Astrocyte (in vitro differentiated cells and primary cell): ENCODE measurements around the gene IRAG1. TPM values are rescaled to one million over a fixed set of nuclear protein-coding genes. Genes with fewer than 3 reads are reported as not detected.

ENCODE experiments used
- DNase-seq: peaks from one replicate; pipeline ENCODE4 v3.0.0-alpha.2; 2010; ENCODE audit warnings: low read depth
- FAIRE-seq: peaks from 2 replicates; lab custom pipeline; 2011; peaks lifted over from hg19 to GRCh38; lab: Jason Lieb, UNC
- H2AFZ ChIP-seq: 2 replicates; pipeline ENCODE4 v1.6.0; 2012; ENCODE audit warnings: low read depth, low read length, inconsistent platforms
- H3K27ac ChIP-seq: 2 replicates; pipeline ENCODE4 v1.5.1; 2011; ENCODE audit warnings: low read depth, low read length, inconsistent platforms
- H3K27me3 ChIP-seq: 2 replicates; pipeline ENCODE4 v1.6.0; 2011; ENCODE audit warnings: low read length, inconsistent platforms; ENCODE audit not compliant: insufficient read depth
- H3K36me3 ChIP-seq: 2 replicates; pipeline ENCODE4 v1.5.1; 2011; ENCODE audit warnings: low read length, inconsistent platforms; ENCODE audit not compliant: insufficient read depth
- H3K4me1 ChIP-seq: 2 replicates; pipeline ENCODE4 v1.5.1; 2011; ENCODE audit warnings: low read length, inconsistent platforms; ENCODE audit not compliant: insufficient read depth
- H3K4me2 ChIP-seq: 2 replicates; pipeline ENCODE4 v1.6.0; 2012; ENCODE audit warnings: low read length, inconsistent platforms
- H3K4me3 ChIP-seq: 2 replicates; pipeline ENCODE4 v1.5.1; 2011; ENCODE audit warnings: low read depth, mild to moderate bottlenecking, low read length, inconsistent platforms; ENCODE audit not compliant: insufficient read depth
- H3K79me2 ChIP-seq: 2 replicates; pipeline ENCODE4 v1.6.0; 2012; ENCODE audit warnings: mild to moderate bottlenecking, low read length, inconsistent platforms; ENCODE audit not compliant: insufficient read depth
- H3K9ac ChIP-seq: 2 replicates; pipeline ENCODE4 v1.6.0; 2012; ENCODE audit warnings: mild to moderate bottlenecking, low read length, inconsistent platforms
- H3K9me3 ChIP-seq: 2 replicates; pipeline ENCODE4 v1.5.1; 2012; ENCODE audit warnings: low read depth, mild to moderate bottlenecking, low read length, inconsistent platforms; ENCODE audit not compliant: insufficient read depth
- H4K20me1 ChIP-seq: 2 replicates; pipeline ENCODE4 v1.6.0; 2012; ENCODE audit warnings: low read length, inconsistent platforms; ENCODE audit not compliant: insufficient read depth
- H3K27ac Mint-ChIP-seq: one replicate; pipeline ENCODE4 v1.8.0; 2021; ENCODE audit warnings: mild to moderate bottlenecking, mixed read lengths; ENCODE audit not compliant: unreplicated experiment
- H3K27me3 Mint-ChIP-seq: one replicate; pipeline ENCODE4 v1.8.0; 2021; ENCODE audit warnings: low read depth, mixed read lengths; ENCODE audit not compliant: unreplicated experiment
- H3K36me3 Mint-ChIP-seq: one replicate; pipeline ENCODE4 v1.8.0; 2021; ENCODE audit warnings: low read depth, mixed read lengths; ENCODE audit not compliant: unreplicated experiment
- H3K4me1 Mint-ChIP-seq: one replicate; pipeline ENCODE4 v1.8.0; 2021; ENCODE audit warnings: low read depth, mixed read lengths; ENCODE audit not compliant: unreplicated experiment
- H3K4me3 Mint-ChIP-seq: one replicate; pipeline ENCODE4 v1.8.0; 2021; ENCODE audit warnings: mild to moderate bottlenecking, moderate library complexity, mixed read lengths; ENCODE audit not compliant: unreplicated experiment
- H3K9me3 Mint-ChIP-seq: one replicate; pipeline ENCODE4 v1.8.0; 2021; ENCODE audit warnings: mild to moderate bottlenecking, mixed read lengths; ENCODE audit not compliant: unreplicated experiment
- EZH2 ChIP-seq: IDR thresholded peaks from 2 replicates; pipeline ENCODE4 v1.6.1; 2012; ENCODE audit warnings: mild to moderate bottlenecking, low read length, inconsistent platforms; ENCODE audit not compliant: insufficient read depth
- total RNA-seq: library from RNA; stranded (reverse); gene quantifications from 2 replicates; pipeline ENCODE4 v1.2.1, GENCODE V29; 2021
- TF ChIP-seq, protein P1 (sequence below): IDR thresholded peaks from 2 replicates; pipeline ENCODE4 v1.5.1; 2011; ENCODE audit warnings: low read depth, mild to moderate bottlenecking, inconsistent platforms, low read length, moderate library complexity; ENCODE audit not compliant: insufficient read depth

IRAG1 gene
- total RNA-seq, 1 donor from 2014 or later: 3.7 TPM

GRCh38 chr11:10730151-10730550, 36.6 kb upstream of the IRAG1 start:
- peaks cover 24% of the 10 kb centered on the region for H3K4me1 Mint-ChIP-seq
- no peaks in the 10 kb centered on the region for H3K36me3 ChIP-seq
- peaks cover 8% of the 10 kb centered on the region for H3K4me1 ChIP-seq
- no peak overlapping the region for H3K4me3 ChIP-seq
- peaks cover 15% of the 10 kb centered on the region for H3K9me3 Mint-ChIP-seq
- DNase-seq: no peak
- H3K27me3 Mint-ChIP-seq: peaks cover 15% of the 10 kb centered on the region
- no peak overlapping the region for H3K4me2 ChIP-seq
- no peaks in the 10 kb centered on the region for H3K79me2 ChIP-seq
- H3K27me3 ChIP-seq: no peaks in the 10 kb centered on the region
- H3K36me3 Mint-ChIP-seq: peaks cover 2% of the 10 kb centered on the region
- peaks cover 5% of the 10 kb centered on the region for H3K9me3 ChIP-seq
- H3K9ac ChIP-seq: no peak overlapping the region
- peak overlapping the region; percentile 50 for H3K4me3 Mint-ChIP-seq
- FAIRE-seq: no peak
- H2AFZ ChIP-seq: no peak overlapping the region
- H3K27ac Mint-ChIP-seq: no peak overlapping the region
- H4K20me1 ChIP-seq: no peaks in the 10 kb centered on the region
- H3K27ac ChIP-seq: no peak overlapping the region
- no peak for TF ChIP-seq EZH2
- TF ChIP-seq, protein P1, sequence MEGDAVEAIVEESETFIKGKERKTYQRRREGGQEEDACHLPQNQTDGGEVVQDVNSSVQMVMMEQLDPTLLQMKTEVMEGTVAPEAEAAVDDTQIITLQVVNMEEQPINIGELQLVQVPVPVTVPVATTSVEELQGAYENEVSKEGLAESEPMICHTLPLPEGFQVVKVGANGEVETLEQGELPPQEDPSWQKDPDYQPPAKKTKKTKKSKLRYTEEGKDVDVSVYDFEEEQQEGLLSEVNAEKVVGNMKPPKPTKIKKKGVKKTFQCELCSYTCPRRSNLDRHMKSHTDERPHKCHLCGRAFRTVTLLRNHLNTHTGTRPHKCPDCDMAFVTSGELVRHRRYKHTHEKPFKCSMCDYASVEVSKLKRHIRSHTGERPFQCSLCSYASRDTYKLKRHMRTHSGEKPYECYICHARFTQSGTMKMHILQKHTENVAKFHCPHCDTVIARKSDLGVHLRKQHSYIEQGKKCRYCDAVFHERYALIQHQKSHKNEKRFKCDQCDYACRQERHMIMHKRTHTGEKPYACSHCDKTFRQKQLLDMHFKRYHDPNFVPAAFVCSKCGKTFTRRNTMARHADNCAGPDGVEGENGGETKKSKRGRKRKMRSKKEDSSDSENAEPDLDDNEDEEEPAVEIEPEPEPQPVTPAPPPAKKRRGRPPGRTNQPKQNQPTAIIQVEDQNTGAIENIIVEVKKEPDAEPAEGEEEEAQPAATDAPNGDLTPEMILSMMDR: no peak

- H3K4me1 Mint-ChIP-seq: peaks cover 23% of the 10 kb centered on the region
These were observed 35.4 kb upstream of the IRAG1 start for GRCh38 chr11:10728789-10729472.

More at GRCh38 chr11:10728789-10729472, 35.4 kb upstream of the IRAG1 start:
- H3K27ac Mint-ChIP-seq: no peak overlapping the region
- H4K20me1 ChIP-seq: no peaks in the 10 kb centered on the region
- H3K4me3 ChIP-seq: no peak overlapping the region
- no peak overlapping the region for H2AFZ ChIP-seq
- peaks cover 5% of the 10 kb centered on the region for H3K9me3 ChIP-seq
- H3K4me2 ChIP-seq: peak overlapping the region; percentile 56
- H3K4me1 ChIP-seq: peaks cover 11% of the 10 kb centered on the region
- peaks cover 6% of the 10 kb centered on the region for H3K36me3 Mint-ChIP-seq
- no peak for DNase-seq
- no peak overlapping the region for H3K27ac ChIP-seq
- no peaks in the 10 kb centered on the region for H3K36me3 ChIP-seq
- H3K79me2 ChIP-seq: no peaks in the 10 kb centered on the region
- no peak overlapping the region for H3K9ac ChIP-seq
- peaks cover 17% of the 10 kb centered on the region for H3K27me3 Mint-ChIP-seq
- FAIRE-seq: no peak
- no peaks in the 10 kb centered on the region for H3K27me3 ChIP-seq
- TF ChIP-seq, protein P1: no peak
- TF ChIP-seq EZH2: no peak
- peak overlapping the region; percentile 75 for H3K4me3 Mint-ChIP-seq
- peaks cover 16% of the 10 kb centered on the region for H3K9me3 Mint-ChIP-seq
